WTC11 (cell line): ENCODE results near the gene LCN12.

Source experiments
- ATF3 ChIP-seq: sonication (generic); formaldehyde crosslinking; conservative IDR thresholded peaks from 2 replicates; pipeline ENCODE4 v1.8.1; 2022; ENCODE audit warnings: mild to moderate bottlenecking, missing genetic modification reagents
- ATF6 ChIP-seq: sonication (generic); formaldehyde crosslinking; IDR thresholded peaks from 2 replicates; pipeline ENCODE4 v1.8.1; 2023; ENCODE audit warnings: mild to moderate bottlenecking, missing genetic modification reagents
- CTCF ChIP-seq: fragments of 200-600 bp; IDR thresholded peaks from 2 replicates; pipeline ENCODE4 v1.8.0; 2022; ENCODE audit warnings: antibody characterized with exemption
- JUN ChIP-seq: sonication (generic); formaldehyde crosslinking; IDR thresholded peaks from 2 replicates; pipeline ENCODE4 v1.8.0; 2023; ENCODE audit warnings: mild to moderate bottlenecking, missing genetic modification reagents
- RELA ChIP-seq: sonication (generic); formaldehyde crosslinking; IDR thresholded peaks from 2 replicates; pipeline ENCODE4 v1.8.1; 2022; ENCODE audit warnings: missing genetic modification reagents, mild to moderate bottlenecking, borderline replicate concordance
- TP53 ChIP-seq: sonication (generic); formaldehyde crosslinking; IDR thresholded peaks from 2 replicates; pipeline ENCODE4 v1.8.1; 2023; ENCODE audit warnings: mild to moderate bottlenecking, missing genetic modification reagents
- ZNF232 ChIP-seq: sonication (generic); formaldehyde crosslinking; IDR thresholded peaks from 2 replicates; pipeline ENCODE4 v1.8.0; 2022; ENCODE audit warnings: mild to moderate bottlenecking, missing genetic modification reagents
- TF ChIP-seq, protein P1 (sequence below): sonication (generic); formaldehyde crosslinking; conservative IDR thresholded peaks from 2 replicates; pipeline ENCODE4 v1.8.1; 2023; ENCODE audit warnings: mild to moderate bottlenecking, low read depth, missing genetic modification reagents, moderate library complexity
- TF ChIP-seq, protein P2 (sequence below): fragments of 250-450 bp; sonication (Bioruptor Pico); IDR thresholded peaks from 2 replicates; pipeline ENCODE4 v1.8.0; 2021; ENCODE audit warnings: mild to moderate bottlenecking
- TF ChIP-seq, protein P3 (sequence below): fragments of 250-450 bp; sonication (Bioruptor Pico); IDR thresholded peaks from 2 replicates; pipeline ENCODE4 v2.1.2; 2022; ENCODE audit warnings: mild to moderate bottlenecking, moderate library complexity
- TF ChIP-seq, protein P4 (sequence below): sonication (generic); formaldehyde crosslinking; IDR thresholded peaks from 2 replicates; pipeline ENCODE4 v1.8.0; 2022; ENCODE audit warnings: mild to moderate bottlenecking, missing genetic modification reagents

GRCh38 chr9:137001857-137002645 is 50.0 kb downstream of the LCN12 start:
- TF ChIP-seq CTCF: no peak
- TF ChIP-seq ATF3: no peak
- TF ChIP-seq, protein P1, sequence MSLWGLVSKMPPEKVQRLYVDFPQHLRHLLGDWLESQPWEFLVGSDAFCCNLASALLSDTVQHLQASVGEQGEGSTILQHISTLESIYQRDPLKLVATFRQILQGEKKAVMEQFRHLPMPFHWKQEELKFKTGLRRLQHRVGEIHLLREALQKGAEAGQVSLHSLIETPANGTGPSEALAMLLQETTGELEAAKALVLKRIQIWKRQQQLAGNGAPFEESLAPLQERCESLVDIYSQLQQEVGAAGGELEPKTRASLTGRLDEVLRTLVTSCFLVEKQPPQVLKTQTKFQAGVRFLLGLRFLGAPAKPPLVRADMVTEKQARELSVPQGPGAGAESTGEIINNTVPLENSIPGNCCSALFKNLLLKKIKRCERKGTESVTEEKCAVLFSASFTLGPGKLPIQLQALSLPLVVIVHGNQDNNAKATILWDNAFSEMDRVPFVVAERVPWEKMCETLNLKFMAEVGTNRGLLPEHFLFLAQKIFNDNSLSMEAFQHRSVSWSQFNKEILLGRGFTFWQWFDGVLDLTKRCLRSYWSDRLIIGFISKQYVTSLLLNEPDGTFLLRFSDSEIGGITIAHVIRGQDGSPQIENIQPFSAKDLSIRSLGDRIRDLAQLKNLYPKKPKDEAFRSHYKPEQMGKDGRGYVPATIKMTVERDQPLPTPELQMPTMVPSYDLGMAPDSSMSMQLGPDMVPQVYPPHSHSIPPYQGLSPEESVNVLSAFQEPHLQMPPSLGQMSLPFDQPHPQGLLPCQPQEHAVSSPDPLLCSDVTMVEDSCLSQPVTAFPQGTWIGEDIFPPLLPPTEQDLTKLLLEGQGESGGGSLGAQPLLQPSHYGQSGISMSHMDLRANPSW (CRISPR knock-in tag): no peak
- TF ChIP-seq ZNF232: no peak
- TF ChIP-seq, protein P2, sequence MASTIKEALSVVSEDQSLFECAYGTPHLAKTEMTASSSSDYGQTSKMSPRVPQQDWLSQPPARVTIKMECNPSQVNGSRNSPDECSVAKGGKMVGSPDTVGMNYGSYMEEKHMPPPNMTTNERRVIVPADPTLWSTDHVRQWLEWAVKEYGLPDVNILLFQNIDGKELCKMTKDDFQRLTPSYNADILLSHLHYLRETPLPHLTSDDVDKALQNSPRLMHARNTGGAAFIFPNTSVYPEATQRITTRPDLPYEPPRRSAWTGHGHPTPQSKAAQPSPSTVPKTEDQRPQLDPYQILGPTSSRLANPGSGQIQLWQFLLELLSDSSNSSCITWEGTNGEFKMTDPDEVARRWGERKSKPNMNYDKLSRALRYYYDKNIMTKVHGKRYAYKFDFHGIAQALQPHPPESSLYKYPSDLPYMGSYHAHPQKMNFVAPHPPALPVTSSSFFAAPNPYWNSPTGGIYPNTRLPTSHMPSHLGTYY (CRISPR knock-in tag): no peak
- TF ChIP-seq RELA (CRISPR knock-in tag): no peak
- TF ChIP-seq ATF6: no peak
- TF ChIP-seq JUN (CRISPR knock-in tag): no peak
- TF ChIP-seq TP53 (CRISPR knock-in tag): no peak
- TF ChIP-seq, protein P3, sequence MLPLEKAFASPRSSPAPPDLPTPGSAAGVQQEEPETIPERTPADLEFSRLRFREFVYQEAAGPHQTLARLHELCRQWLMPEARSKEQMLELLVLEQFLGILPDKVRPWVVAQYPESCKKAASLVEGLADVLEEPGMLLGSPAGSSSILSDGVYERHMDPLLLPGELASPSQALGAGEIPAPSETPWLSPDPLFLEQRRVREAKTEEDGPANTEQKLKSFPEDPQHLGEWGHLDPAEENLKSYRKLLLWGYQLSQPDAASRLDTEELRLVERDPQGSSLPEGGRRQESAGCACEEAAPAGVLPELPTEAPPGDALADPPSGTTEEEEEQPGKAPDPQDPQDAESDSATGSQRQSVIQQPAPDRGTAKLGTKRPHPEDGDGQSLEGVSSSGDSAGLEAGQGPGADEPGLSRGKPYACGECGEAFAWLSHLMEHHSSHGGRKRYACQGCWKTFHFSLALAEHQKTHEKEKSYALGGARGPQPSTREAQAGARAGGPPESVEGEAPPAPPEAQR: no peak
- TF ChIP-seq, protein P4, sequence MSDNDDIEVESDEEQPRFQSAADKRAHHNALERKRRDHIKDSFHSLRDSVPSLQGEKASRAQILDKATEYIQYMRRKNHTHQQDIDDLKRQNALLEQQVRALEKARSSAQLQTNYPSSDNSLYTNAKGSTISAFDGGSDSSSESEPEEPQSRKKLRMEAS: no peak
